GM23338 (cell line): ENCODE data around the gene GLB1L. TPM values are rescaled to one million over a fixed set of nuclear protein-coding genes. Genes with fewer than 3 reads are reported as not detected.

Experiments used
- ATAC-seq: fragments of 200-7000 bp; cut with Tn5 transposase; 3 replicates; pipeline ENCODE4 v1.9.1; 2020
- DNase-seq: peaks from one replicate; pipeline ENCODE4 v3.0.0-alpha.2; 2015; ENCODE audit warnings: low spot score
- H2AFZ ChIP-seq: fragments of 200-600 bp; sonication (generic); 2 replicates; pipeline ENCODE4 v1.8.0; 2016; ENCODE audit warnings: antibody characterized with exemption, mild to moderate bottlenecking, moderate library complexity
- H3F3A ChIP-seq: fragments of 200-600 bp; sonication (generic); replicated peaks from 2 replicates; pipeline ENCODE4 v1.8.0; 2017; ENCODE audit warnings: antibody characterized with exemption, mixed run types, low read depth
- H3K27ac ChIP-seq: fragments of 200-600 bp; sonication (generic); 2 replicates; pipeline ENCODE4 v1.6.1; 2016; ENCODE audit warnings: low read depth
- H3K27me3 ChIP-seq: fragments of 200-600 bp; sonication (generic); 2 replicates; pipeline ENCODE4 v1.8.0; 2016; ENCODE audit warnings: mild to moderate bottlenecking, mixed run types, moderate library complexity; ENCODE audit not compliant: insufficient read depth
- H3K36me3 ChIP-seq: fragments of 200-600 bp; sonication (generic); 2 replicates; pipeline ENCODE4 v1.8.0; 2016; ENCODE audit warnings: mild to moderate bottlenecking; ENCODE audit not compliant: insufficient read depth
- H3K4me1 ChIP-seq: fragments of 200-600 bp; sonication (generic); 2 replicates; pipeline ENCODE4 v1.8.0; 2016; ENCODE audit warnings: mild to moderate bottlenecking, moderate library complexity; ENCODE audit not compliant: insufficient read depth
- H3K4me2 ChIP-seq: fragments of 200-600 bp; sonication (generic); 2 replicates; pipeline ENCODE4 v1.7.1; 2017; ENCODE audit warnings: mixed run types
- H3K4me3 ChIP-seq: fragments of 200-600 bp; sonication (generic); 2 replicates; pipeline ENCODE4 v1.6.1; 2016; ENCODE audit warnings: mixed run types
- H3K79me2 ChIP-seq: fragments of 200-600 bp; sonication (generic); replicated peaks from 2 replicates; pipeline ENCODE4 v1.8.0; 2017; ENCODE audit warnings: mild to moderate bottlenecking; ENCODE audit not compliant: insufficient read depth
- H3K9me2 ChIP-seq: fragments of 200-600 bp; sonication (generic); 2 replicates; pipeline ENCODE4 v1.8.0; 2017; ENCODE audit not compliant: insufficient read depth
- H4K20me1 ChIP-seq: fragments of 200-600 bp; sonication (generic); replicated peaks from 2 replicates; pipeline ENCODE4 v1.8.0; 2017; ENCODE audit warnings: mild to moderate bottlenecking; ENCODE audit not compliant: insufficient read depth
- H3K27ac Mint-ChIP-seq: 2 replicates; pipeline ENCODE4 v1.8.0; 2020; ENCODE audit warnings: inconsistent platforms, mild to moderate bottlenecking, moderate library complexity, mixed read lengths
- H3K27me3 Mint-ChIP-seq: 3 replicates; pipeline ENCODE4 v1.8.0; 2022; ENCODE audit warnings: low read depth, mild to moderate bottlenecking, moderate library complexity, mixed read lengths, inconsistent platforms; ENCODE audit not compliant: insufficient read depth, poor library complexity
- H3K36me3 Mint-ChIP-seq: 3 replicates; pipeline ENCODE4 v1.8.0; 2021; ENCODE audit warnings: low read depth, mild to moderate bottlenecking, inconsistent platforms, moderate library complexity, mixed read lengths
- H3K4me1 Mint-ChIP-seq: 3 replicates; pipeline ENCODE4 v1.8.0; 2020; ENCODE audit warnings: mild to moderate bottlenecking, inconsistent platforms, mixed read lengths
- H3K4me3 Mint-ChIP-seq: 3 replicates; pipeline ENCODE4 v1.8.0; 2021; ENCODE audit warnings: moderate library complexity, mild to moderate bottlenecking, inconsistent platforms, mixed read lengths
- H3K9me3 Mint-ChIP-seq: 3 replicates; pipeline ENCODE4 v1.8.0; 2020; ENCODE audit warnings: moderate library complexity, mild to moderate bottlenecking, inconsistent platforms, mixed read lengths
- CREB1 ChIP-seq: fragments of 250-450 bp; sonication (Bioruptor Pico); IDR thresholded peaks from 2 replicates; pipeline ENCODE4 v1.5.0; 2020; ENCODE audit warnings: low read depth, mild to moderate bottlenecking, moderate library complexity
- EZH2phosphoT487 ChIP-seq: fragments of 200-600 bp; sonication (generic); IDR thresholded peaks from one replicate; pipeline ENCODE4 v1.8.1; 2018; ENCODE audit warnings: antibody characterized with exemption; ENCODE audit not compliant: unreplicated experiment
- JUNB ChIP-seq: IDR thresholded peaks from one replicate; pipeline ENCODE4 v1.6.1; 2016; ENCODE audit warnings: antibody characterized with exemption; ENCODE audit not compliant: unreplicated experiment
- STAT1 ChIP-seq: IDR thresholded peaks from one replicate; pipeline ENCODE4 v1.6.1; 2016; ENCODE audit warnings: antibody characterized with exemption; ENCODE audit not compliant: unreplicated experiment
- ZNF331 ChIP-seq: fragments of 250-450 bp; sonication (Bioruptor Pico); IDR thresholded peaks from 2 replicates; pipeline ENCODE4 v1.5.0; 2020; ENCODE audit warnings: low read depth, mild to moderate bottlenecking, moderate library complexity
- polyA plus RNA-seq: library from polyadenylated mRNA; unstranded; fragments of >200 nt; fragmentation: Nextera tagmentation; extraction: Ambion mirVana; gene quantifications from 2 replicates; pipeline ENCODE4 v1.2.1, GENCODE V29; 2016
- total RNA-seq: library from RNA; depleted of rRNA; stranded (reverse); fragments of >200 nt; shearing (Covaris generic); gene quantifications from 2 replicates; pipeline ENCODE4 v1.2.3, GENCODE V29; 2014
- TF ChIP-seq, protein P1 (sequence below): fragments of 250-450 bp; sonication (Bioruptor Pico); IDR thresholded peaks from 2 replicates; pipeline ENCODE4 v1.5.0; 2020; ENCODE audit warnings: mild to moderate bottlenecking, moderate library complexity
- TF ChIP-seq, protein P2 (sequence below), 2 experiments: fragments of 200-600 bp in 1 of 2; sonication (generic) in 1 of 2; conservative IDR thresholded peaks; 2 replicates each; pipeline versions ENCODE4 v1.5.1 to v1.6.1; 2016 to 2017; ENCODE audit warnings: antibody characterized with exemption in 2 of 2, low read depth in 2 of 2, mild to moderate bottlenecking in 2 of 2, moderate library complexity in 1 of 2

GLB1L gene
- total and polyA plus RNA-seq, 2 experiments from 2014 or later, result 1.7 to 5.4 TPM

DNA sequence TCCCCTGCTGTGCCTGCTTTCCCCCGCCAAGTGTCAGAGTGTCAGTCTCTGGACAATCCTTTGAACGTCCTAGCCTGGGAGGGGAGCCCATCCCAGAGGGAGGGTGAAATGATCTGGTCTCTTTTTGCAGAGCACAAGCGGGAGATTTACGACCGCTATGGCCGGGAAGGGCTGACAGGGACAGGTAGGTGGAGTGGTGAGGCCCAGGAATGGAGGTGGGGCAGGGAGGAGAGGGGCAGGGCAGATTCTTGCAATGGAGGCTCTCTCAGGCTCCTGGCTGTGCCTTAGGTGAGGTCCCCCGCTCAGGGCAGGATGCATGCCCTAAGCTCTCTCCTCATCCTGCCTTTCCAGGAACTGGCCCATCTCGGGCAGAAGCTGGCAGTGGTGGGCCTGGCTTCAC, 36.3 kb upstream of the GLB1L start:
- ATAC-seq (no peak), DNase-seq (no peak)
- Mint-ChIP-seq H3K36me3 (peaks cover 11% of the 10 kb centered on the region; the same call in 2 of the 3 replicates), H3K4me1 (peaks cover 41% of the 10 kb centered on the region), H3K27ac (no peak overlapping the region), H3K4me3 (no peak overlapping the region), H3K9me3 (no peaks in the 10 kb centered on the region), H3K27me3 (peaks cover 13% of the 10 kb centered on the region)
- H3K79me2 ChIP-seq, result no peaks in the 10 kb centered on the region
- peaks cover 27% of the 10 kb centered on the region for H3K4me1 ChIP-seq
- H3K4me2 ChIP-seq, result no peak overlapping the region
- H3K36me3 ChIP-seq, result no peaks in the 10 kb centered on the region; the same call in 1 of the 2 replicates
- H3K9me2 ChIP-seq, result no peaks in the 10 kb centered on the region
- H3K27ac ChIP-seq, result no peak overlapping the region
- H3F3A ChIP-seq, result no peaks in the 10 kb centered on the region
- H4K20me1 ChIP-seq, result no peaks in the 10 kb centered on the region
- no peaks in the 10 kb centered on the region for H3K27me3 ChIP-seq
- TF ChIP-seq, protein P1, sequence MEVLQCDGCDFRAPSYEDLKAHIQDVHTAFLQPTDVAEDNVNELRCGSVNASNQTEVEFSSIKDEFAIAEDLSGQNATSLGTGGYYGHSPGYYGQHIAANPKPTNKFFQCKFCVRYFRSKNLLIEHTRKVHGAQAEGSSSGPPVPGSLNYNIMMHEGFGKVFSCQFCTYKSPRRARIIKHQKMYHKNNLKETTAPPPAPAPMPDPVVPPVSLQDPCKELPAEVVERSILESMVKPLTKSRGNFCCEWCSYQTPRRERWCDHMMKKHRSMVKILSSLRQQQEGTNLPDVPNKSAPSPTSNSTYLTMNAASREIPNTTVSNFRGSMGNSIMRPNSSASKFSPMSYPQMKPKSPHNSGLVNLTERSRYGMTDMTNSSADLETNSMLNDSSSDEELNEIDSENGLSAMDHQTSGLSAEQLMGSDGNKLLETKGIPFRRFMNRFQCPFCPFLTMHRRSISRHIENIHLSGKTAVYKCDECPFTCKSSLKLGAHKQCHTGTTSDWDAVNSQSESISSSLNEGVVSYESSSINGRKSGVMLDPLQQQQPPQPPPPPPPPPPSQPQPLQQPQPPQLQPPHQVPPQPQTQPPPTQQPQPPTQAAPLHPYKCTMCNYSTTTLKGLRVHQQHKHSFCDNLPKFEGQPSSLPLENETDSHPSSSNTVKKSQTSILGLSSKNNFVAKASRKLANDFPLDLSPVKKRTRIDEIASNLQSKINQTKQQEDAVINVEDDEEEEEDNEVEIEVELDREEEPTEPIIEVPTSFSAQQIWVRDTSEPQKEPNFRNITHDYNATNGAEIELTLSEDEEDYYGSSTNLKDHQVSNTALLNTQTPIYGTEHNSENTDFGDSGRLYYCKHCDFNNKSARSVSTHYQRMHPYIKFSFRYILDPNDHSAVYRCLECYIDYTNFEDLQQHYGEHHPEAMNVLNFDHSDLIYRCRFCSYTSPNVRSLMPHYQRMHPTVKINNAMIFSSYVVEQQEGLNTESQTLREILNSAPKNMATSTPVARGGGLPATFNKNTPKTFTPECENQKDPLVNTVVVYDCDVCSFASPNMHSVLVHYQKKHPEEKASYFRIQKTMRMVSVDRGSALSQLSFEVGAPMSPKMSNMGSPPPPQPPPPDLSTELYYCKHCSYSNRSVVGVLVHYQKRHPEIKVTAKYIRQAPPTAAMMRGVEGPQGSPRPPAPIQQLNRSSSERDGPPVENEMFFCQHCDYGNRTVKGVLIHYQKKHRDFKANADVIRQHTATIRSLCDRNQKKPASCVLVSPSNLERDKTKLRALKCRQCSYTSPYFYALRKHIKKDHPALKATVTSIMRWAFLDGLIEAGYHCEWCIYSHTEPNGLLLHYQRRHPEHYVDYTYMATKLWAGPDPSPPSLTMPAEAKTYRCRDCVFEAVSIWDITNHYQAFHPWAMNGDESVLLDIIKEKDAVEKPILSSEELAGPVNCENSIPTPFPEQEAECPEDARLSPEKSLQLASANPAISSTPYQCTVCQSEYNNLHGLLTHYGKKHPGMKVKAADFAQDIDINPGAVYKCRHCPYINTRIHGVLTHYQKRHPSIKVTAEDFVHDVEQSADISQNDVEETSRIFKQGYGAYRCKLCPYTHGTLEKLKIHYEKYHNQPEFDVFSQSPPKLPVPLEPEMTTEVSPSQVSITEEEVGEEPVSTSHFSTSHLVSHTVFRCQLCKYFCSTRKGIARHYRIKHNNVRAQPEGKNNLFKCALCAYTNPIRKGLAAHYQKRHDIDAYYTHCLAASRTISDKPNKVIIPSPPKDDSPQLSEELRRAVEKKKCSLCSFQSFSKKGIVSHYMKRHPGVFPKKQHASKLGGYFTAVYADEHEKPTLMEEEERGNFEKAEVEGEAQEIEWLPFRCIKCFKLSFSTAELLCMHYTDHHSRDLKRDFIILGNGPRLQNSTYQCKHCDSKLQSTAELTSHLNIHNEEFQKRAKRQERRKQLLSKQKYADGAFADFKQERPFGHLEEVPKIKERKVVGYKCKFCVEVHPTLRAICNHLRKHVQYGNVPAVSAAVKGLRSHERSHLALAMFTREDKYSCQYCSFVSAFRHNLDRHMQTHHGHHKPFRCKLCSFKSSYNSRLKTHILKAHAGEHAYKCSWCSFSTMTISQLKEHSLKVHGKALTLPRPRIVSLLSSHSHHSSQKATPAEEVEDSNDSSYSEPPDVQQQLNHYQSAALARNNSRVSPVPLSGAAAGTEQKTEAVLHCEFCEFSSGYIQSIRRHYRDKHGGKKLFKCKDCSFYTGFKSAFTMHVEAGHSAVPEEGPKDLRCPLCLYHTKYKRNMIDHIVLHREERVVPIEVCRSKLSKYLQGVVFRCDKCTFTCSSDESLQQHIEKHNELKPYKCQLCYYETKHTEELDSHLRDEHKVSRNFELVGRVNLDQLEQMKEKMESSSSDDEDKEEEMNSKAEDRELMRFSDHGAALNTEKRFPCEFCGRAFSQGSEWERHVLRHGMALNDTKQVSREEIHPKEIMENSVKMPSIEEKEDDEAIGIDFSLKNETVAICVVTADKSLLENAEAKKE, result no peak
- TF ChIP-seq STAT1 (no peak), CREB1 (CRISPR knock-in tag) (no peak), EZH2phosphoT487 (no peak), ZNF331 (CRISPR knock-in tag) (no peak), JUNB (no peak)
- TF ChIP-seq, protein P2, sequence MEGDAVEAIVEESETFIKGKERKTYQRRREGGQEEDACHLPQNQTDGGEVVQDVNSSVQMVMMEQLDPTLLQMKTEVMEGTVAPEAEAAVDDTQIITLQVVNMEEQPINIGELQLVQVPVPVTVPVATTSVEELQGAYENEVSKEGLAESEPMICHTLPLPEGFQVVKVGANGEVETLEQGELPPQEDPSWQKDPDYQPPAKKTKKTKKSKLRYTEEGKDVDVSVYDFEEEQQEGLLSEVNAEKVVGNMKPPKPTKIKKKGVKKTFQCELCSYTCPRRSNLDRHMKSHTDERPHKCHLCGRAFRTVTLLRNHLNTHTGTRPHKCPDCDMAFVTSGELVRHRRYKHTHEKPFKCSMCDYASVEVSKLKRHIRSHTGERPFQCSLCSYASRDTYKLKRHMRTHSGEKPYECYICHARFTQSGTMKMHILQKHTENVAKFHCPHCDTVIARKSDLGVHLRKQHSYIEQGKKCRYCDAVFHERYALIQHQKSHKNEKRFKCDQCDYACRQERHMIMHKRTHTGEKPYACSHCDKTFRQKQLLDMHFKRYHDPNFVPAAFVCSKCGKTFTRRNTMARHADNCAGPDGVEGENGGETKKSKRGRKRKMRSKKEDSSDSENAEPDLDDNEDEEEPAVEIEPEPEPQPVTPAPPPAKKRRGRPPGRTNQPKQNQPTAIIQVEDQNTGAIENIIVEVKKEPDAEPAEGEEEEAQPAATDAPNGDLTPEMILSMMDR (conservative IDR thresholded peaks at IDR 0.05; ENCODE audit: low read depth in 2 of 2), result no peak
- H3K4me3 ChIP-seq, result no peak overlapping the region
- no peak overlapping the region for H2AFZ ChIP-seq
